Left renal pelvis (tissue), 4 donors: ENCODE results near the gene IGSF5. TPM values are rescaled to one million over a fixed set of nuclear protein-coding genes. Genes with fewer than 3 reads are reported as not detected.
A peak's percentile ranks its signal among the peaks of the same experiment; 100 is the strongest.
"Not testable (repeated sequence)": the region's sequence is repeated elsewhere in the genome, so short reads cannot be mapped to it uniquely, and the experiment has no call there.

Experiments used
- DNase-seq, 4 donors: peaks; one replicate each; pipeline ENCODE4 v3.0.0-alpha.2; 2013; ENCODE audit warnings: low read depth in 4 of 4, low spot score in 3 of 4
- polyA plus RNA-seq, 4 donors: library from polyadenylated mRNA; unstranded; fragments of 120-200 nt; gene quantifications; one replicate each; pipeline ENCODE4 v1.2.1, GENCODE V29; 2013; ENCODE audit not compliant: insufficient read length in 4 of 4

Gene IGSF5
- 1 to 10 TPM in 1 of 4 donors, under 1 TPM in 3; 0.46 to 1.1 (median 0.88) TPM for polyA plus RNA-seq

GRCh38 chr21:39744883-39745282 lies at the start of gene IGSF5:
TSS of gene IGSF5 (plus strand) at chr21:39745183. CDS start at chr21:39745510, 327 bp downstream.
- DNase-seq = not testable (repeated sequence)

DNA sequence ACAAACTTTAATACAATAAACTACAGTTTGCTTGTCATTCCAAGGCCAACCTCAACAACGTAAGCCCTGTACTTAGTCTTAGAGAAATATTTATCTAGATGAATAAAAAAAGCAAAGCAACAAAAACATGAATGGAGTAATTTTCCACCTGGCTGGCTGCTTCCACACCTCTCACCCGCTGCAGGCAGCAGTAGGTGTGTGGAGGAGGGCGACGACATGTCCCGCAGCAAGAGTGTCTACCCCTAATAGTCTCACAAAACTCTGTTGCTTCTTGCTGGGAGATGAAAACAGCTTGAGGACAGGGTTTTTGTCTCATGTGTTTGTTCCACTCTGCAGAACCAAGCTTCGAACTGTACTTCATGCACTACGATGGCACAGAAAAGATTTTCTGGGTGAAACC lies 48.8 kb upstream of the IGSF5 start:
- DNase-seq = no peak

GRCh38 chr21:39696618-39697017 lies 48.4 kb upstream of the IGSF5 start:
- no peak for DNase-seq

DNA sequence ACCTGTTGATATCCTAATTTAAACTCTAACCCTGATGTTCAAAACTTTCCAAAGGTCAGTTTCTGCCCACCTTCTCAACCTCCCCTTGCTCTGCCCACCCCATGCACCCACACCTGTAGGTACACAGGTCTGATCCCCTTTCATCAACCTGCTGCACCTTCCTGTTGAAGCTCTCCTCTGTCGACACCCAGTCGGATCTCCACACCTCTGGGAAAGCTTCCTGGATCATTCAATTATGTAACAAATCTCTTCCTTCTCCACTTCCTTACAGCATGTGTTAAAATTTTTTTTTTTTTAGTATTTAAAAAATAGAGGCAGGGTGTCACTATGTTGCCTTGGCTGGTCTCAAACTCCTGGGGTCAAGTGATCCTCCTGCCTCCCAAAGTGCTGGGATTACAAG lies 44.7 kb upstream of the IGSF5 start:
- DNase-seq = no peak

GRCh38 chr21:39703578-39703977 lies 41.4 kb upstream of the IGSF5 start:
- DNase-seq = no peak

DNA sequence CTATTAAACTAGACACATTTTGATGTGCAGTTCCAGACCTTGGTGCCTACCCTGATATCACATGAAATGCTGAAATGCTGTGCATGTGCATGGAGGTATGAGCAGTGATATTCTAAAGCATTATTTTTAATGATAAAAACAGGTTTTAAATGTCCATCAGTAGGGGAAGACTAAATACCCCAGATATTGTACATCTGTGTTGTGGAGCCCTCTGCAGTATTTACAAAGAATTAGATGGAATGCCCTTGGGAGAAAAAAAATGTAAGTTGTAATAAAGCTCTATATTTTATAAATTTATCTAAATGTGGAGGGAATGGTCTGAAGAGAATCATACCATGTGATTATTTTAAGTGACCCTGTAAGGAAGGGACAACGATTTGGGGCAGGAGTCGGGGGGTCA lies 39.1 kb upstream of the IGSF5 start:
- no peak for DNase-seq

DNA sequence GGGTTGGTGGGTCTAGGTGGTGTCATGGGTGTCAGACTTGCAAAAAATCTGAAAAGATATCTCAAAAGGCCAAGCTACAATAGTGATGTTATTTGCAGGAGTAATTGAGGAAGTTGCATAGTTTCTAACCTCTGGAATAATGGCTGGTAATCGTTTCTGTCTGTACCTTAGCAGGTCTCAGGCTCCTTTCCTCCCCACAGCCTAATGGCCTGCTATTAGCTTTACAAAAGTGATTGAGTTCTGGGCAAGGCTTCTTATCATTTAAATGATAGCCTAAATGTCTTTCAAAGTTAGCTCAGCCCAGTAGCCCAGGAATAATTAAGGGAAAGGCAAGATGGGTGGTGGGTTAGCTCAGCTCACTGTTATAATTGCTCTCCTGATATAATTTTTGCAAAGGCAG lies 37.7 kb upstream of the IGSF5 start:
- DNase-seq = no peak

- DNase-seq = no peak
These were observed 34.1 kb upstream of the IGSF5 start for GRCh38 chr21:39710866-39711265.

DNA sequence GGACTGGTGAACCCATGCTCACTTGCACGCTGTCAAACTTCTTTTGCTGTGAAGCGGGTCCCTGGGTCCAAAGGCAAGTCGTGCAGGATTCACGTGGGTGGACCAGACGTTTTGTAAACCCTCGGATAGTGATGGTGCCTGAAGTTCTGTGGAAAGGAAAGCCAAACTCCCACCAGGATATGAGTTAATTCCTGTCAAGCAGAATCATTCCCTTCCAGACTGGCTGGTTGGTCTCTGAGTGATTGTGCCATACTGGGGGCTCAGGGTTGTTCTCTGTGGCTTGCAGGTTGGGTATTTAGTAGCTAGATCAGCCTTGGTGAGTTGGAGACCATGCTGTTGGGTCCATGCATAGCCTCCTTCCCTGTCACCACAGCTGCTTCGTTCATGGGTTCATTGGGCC lies 32.7 kb upstream of the IGSF5 start:
- DNase-seq = no peak

- no peak for DNase-seq
These were observed 32.0 kb upstream of the IGSF5 start for GRCh38 chr21:39712976-39713375.

- DNase-seq = no peak
These were observed 31.1 kb upstream of the IGSF5 start for GRCh38 chr21:39713905-39714304.

GRCh38 chr21:39714331-39714730 lies 30.7 kb upstream of the IGSF5 start:
- DNase-seq = no peak

GRCh38 chr21:39715804-39716397 lies 29.1 kb upstream of the IGSF5 start:
- peak in 3 of 4 donors; percentile 14 to 20 (median 16) for DNase-seq

DNA sequence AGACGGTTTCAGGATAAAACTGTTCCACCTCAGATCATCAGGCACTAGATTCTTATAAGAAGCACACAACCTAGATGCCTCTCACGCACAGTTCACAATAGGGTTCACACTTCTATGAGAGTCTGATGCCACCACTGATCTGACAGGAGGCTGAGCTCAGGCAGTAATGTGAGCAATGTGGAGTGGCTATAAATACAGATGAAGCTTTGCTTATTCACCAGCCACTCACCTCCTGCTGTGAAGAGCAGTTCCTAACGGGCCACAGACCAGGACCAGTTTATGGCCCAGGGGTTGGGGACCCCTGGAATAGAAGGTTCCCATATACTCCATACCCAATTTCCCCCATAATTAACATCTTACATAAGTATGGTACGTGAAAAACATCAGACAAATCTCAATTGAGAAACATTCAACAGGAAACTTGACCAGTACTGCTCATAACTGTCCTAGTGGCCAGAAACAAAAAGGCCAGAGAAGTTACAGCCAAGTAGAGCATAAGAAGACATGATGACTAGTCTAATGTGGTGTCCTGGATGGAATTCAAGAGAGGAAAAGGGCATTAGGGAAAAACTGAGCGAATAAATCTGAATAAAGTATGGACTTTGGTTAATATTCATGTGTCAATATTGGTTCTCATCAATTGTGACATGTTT lies 24.7 kb upstream of the IGSF5 start:
- no peak for DNase-seq

- DNase-seq = no peak
These were observed 23.1 kb upstream of the IGSF5 start for GRCh38 chr21:39721885-39722284.

DNA sequence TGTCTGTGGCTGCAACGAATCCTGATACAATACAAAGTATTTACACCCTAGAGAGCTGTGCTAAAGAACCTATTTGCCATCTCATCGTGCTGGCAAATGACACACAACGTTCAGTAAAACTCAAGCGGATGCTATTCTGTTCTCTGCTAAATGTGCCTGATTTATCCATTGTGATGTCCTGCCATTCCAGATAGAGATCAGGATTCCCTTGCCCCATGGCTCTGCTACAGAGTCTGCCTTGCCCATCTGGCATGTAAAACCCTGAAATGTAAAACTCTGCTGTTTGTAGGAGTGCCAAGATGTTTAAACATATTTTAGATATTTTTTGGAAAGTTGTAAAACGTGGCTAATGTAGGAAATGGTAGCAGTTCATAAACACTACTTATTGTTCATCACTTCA lies 20.0 kb upstream of the IGSF5 start:
- DNase-seq = no peak

DNA sequence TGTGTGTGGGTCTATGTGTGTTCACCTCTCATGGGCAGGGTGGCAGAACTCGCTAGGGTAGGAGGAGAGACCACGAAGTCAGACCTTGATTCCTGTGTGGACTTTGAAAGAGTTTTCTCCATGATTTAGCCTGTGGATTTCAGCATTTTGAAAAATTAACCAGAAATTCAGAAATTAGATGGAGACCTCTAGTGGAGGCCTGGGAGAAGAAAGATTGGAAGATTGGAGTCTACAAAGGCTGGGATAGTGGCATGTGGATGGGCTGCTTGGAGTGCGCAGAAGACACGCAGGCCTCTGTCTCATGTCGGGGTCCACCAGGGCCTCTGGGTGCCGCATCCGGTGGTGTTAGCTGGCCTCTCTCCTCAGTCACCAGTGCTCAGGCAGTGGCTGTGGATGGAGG lies 18.9 kb upstream of the IGSF5 start:
- DNase-seq = no peak

DNA sequence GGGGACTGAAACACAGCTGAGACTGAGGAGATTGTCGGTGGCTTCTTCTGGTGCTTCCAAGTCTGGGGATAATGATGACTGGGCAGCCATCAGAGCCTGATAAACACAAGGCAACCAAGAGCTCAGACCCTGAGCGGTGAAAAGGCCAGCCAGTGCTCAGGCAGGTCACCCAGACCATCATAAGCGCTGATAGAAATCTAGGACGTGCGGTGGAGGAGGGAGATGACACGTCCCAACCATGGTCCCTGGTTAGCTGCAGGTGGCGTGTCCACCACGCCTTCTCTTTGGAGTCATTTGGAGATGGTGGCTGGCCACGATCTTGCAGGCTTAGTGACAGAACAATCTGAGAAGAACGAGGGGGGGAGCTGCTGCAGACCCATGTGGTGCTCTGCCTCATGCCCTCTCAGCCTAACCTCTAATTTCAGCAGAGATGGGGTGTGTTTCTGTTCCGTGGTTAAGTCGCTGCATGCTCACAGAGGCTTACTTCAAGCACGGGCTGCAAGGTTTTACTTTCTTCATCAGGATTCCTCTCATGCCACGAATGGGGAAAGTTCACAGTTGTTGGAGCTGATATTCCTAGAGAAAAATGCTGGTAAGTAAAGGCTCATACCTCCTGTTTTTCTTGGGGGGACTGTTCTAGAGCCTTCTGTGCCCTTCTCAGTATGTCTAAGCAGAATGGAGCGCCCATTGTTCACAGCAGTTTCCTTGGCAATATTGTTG lies 17.4 kb upstream of the IGSF5 start:
- DNase-seq = no peak

DNA sequence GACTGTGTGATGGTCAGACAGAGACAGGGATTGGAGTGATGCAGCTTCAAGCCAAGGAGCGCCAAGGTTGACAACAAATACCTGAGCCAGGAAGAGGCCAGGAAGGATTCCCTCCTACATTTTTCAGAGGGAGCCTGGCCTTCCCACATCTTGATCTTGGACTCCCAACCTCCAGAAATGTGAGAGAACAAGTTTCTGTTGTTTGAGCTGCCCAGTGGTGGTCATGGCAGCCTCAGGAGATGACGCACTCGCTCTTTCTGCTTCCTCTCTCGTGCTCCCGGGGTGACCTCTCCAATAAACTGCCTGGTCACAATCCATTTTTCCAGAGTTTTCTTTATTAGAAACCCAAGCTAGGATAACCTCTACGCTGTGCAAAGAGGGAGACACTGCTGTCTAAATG lies 16.6 kb upstream of the IGSF5 start:
- no peak for DNase-seq

- no peak for DNase-seq
These were observed 14.4 kb upstream of the IGSF5 start for GRCh38 chr21:39730418-39731157.

GRCh38 chr21:39736716-39737115 lies 8.3 kb upstream of the IGSF5 start:
- no peak for DNase-seq
